Fibroblast of skin of right biceps (primary cell): ENCODE measurements around the gene PSMG1.
"Not testable (repeated sequence)": the region's sequence is repeated elsewhere in the genome, so short reads cannot be mapped to it uniquely, and the experiment has no call there.

Source experiments
- DNase-seq: peaks from one replicate; pipeline ENCODE4 v3.0.0-alpha.2; 2013

The PSMG1 gene

DNA sequence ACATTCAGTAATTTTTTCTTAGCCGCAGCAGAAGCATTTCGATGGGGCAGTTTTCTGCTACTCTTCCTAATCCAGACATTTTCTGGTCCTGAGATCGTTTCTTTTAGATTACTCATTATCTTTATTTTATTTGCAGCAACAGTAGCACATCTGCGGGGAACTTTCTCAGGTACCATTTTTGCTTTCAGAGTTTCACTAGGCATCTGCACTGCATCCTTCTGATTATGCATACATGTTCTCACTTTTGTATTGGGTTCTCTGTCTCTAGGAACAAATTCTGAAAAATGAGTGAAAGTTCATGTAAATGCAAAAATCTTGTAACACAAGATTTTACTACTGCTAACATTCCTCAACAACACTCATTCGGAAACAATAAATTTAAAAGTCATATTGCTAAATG lies 3.9 kb upstream of the PSMG1 start:
- no peak for DNase-seq

DNA sequence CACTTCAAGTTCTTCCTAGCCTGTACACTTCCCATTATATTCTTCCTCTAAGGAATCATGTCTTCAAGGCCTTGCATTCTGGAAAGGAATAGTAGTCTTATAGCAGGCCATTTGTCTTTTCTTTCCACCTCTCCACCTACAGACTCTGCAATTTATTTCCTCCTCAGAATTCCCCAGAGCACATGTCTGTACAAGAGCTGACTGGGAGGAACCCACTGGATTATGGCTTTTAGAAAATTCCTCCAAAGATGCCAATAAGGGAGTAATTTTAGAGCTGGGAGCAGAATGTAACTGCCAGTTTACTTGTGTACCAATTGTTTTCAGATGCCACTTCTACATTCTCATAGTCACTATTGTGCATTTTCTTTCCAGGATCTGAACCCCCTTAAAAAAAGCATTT lies 3.4 kb upstream of the PSMG1 start:
- DNase-seq, result no peak

DNA sequence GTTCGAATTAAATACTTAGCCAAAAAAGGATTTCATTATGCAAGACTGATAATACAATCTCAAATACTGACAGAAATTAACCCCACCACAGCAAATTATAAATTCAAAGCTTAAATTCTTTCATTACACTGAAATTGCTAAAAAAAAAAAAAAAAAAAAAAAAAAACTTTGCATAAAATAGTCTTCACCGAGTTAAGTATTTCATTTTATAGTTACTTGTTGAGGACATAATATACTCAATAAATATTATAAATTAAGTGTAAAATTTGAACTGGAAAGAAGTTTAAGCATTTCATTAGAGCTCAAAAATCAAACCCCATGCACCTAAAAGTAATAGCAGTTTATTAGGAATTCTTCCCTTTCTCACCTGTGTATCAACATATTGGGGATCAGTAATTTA lies 1.9 kb upstream of the PSMG1 start:
- no peak for DNase-seq

DNA sequence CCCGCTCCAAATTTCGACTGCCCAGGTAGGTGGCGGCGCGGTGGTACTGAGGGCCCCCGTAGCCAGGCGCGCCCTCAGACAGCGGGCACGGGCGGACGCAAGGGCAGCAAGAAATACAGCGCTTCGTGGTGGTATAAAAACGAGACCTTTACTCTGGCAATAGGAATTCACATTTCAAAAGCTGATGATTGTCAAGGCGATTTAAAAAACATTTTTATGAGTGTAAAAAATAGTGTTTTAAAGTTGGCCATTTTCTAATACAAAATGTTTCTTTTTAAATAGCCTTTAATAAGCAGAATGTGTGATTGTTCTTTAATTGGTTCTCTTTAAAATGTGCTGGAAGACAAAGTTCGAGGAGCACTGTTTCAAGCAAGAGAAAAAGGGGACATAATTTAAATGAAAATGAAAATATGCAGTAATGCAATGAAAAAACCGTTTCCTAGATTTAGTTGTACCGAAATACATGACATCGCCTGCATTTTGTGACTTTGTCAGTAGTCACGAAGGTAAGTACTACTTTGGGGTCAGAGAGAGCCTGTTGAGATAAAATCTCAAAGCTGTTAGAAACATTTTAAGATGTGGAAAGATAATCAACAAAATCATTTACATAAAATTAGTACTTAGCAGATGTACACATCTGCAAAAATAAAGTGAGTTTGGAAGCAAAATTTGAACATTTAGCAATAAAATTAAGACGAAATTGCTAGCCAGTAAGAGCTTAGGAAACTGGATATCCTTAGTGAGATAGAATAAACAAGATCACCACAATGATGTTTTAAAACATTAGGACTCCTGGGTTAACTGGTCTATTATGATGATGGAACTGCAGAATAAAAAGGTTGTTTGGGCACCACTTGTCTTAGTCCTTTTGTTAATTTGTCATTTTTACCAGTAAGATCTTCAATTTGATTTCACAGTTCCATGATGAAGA lies 1.1 kb upstream of the PSMG1 start:
- DNase-seq, result no peak

DNA sequence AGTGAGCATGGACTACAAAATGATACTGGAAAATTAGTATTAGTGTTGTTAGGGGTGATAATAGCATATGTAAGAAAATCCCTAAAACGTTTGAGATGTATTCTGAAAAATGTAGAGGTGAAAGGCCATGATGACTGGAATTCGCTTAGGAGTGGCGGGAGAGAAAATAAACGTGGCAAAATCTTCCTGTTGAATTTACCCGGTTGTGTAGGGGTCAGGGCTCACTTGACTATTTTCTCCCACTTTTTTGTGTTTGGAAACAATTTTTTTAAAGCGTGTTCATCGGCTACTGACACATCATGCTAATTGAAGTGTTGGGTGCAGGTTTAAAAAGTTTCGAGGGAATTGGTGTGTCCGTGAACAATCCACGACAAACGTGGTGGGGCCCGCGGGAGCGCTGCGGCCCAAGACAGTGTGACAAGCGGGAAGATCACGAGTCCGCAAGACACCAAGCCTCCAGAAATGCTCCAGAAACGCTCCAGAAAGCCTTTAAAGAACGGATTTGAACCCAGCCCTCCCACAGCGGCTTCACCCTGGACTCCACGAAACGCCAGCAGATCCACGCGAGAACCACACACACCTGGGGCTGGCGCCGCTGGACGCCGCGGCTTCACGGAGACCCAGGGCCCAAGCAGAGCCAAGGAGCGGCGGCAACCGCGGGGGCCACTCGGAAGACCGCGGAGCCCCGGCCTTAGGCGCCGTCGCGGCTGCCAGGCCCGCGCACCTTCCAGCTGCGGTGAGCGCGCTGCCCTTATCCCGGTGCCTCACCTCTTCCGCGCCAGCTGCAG lies 573 bp downstream of the PSMG1 start:
- DNase-seq, result peak; percentile 22

DNA sequence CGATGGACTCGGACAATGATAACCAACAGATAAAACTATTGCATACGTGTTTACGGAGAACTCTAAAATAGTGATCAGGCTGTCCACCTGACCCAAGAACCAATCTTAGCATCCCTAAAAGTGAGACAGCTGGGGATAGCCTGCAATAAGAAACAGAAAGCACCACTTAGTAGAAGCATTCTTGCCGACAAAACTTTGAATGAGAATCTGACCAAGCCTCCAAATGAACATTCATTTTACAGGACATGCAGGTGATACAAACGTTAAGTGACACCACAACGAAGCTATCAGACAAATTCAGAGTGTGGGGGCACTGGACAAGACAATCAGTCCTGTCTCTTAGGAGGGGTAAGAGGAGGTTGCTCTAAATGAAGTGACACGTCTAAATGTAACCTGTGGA lies 1.2 kb downstream of the PSMG1 start:
- DNase-seq, result no peak

DNA sequence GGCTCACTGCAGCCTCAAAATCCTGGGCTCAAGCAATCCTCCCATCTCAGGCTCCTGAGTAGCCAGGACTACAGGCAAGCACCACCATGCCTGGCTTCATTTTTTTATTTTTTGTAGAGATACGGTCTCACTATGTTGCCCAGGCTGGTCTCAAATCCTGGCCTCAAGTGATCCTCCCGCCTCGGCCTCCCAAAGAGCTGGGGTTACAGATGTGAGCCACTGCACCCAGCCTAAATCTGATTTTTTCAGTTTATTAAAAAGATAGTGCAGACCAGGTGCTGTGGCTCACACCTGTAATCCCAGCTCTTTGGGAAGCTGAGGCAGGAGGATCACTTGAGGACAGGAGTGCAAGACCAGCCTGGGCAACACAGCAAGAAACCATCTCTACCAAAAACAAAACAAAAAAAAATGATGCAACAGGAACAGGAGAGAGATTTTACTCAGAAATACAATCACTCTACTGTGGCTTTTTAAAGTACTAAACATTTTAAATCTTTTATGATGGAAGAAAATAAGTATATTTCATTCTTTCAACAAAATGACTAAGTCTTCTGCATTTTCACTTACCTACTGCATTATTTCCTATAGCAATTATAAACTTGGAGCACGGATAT lies 1.9 kb downstream of the PSMG1 start:
- no peak for DNase-seq

DNA sequence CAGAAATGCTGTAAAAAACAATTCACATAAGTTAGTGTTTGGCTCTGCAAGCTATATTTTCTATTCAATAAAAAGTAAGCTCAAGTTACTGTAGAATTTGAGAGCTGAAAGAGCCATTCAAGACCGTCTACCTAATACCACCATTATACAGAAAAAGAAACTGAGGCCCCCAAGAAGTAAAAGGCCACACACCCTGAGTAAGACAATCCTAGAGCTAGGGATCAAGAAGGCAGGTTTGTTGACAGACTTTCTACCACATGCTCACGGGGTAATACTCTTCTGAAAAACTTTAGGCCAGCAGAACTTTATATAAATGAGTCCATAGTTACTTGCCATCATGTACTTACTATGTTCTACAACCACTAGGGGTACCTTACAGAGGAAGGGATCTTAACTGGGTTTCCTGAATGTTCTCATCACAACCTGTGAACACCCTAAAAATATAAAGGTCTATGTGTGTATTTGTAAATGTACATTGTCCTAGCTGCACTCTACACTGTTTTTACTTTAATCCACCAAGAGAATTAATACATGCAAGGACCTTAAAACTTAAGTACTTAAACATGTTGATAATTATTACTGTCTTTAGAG lies 2.7 kb downstream of the PSMG1 start:
- DNase-seq, result no peak

DNA sequence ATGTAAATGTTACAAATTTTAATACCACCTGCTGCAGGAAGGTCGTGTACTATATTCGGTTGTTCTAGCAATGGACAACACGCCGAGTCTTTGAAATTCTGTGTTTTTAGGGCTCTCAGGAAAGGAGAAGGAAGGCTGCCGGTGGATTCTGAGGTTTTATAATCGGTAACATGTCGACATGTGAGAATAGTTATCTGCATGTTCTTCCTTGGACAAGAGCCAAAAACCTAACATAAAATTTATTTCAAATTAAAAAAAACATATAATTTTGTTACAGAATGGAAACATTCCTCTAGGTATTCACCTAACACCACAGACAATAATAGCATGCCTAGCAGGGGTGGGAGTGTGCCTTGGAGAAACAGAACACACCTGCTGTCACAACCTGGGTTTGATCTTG lies 4.8 kb downstream of the PSMG1 start:
- DNase-seq, result no peak

DNA sequence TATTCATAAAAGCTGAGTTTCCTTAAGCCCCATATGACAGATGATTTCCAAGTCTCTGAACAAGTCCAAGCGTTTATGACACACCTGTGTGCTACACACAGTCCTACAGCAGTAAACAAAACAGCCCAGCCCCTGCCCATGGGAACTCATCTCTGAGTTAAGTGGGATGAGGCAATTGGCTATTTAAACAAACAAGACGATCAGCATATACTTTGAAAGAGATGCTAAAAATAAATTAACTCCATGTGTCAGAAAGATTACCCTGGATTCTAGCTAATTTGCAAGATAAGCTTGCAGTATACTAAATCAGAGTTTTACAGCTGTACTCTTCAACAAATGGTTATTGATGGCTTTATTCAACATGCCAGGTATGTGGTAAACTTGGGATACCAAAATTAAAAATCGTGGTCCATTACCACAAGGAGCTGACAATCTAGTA lies 7.0 kb downstream of the PSMG1 start:
- no peak for DNase-seq

DNA sequence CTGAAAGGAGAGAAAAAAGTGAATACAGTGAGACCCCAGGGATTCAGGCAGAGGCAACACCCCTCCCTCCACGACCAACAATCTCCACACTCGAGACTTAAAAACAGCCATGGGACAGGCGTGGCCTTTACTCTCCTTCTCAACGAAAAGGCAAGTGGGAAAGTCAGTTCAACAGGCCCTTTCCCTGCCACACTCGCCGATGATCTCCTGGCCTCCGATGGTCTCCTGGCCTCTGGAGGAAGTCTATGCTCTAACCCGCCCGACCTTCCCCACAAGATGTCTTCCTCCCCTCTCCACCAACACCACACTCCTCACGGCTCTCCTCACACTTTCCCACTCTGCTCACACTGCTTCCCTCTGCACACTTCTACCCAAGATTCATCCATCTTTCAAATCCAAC lies 7.6 kb downstream of the PSMG1 start:
- no peak for DNase-seq

DNA sequence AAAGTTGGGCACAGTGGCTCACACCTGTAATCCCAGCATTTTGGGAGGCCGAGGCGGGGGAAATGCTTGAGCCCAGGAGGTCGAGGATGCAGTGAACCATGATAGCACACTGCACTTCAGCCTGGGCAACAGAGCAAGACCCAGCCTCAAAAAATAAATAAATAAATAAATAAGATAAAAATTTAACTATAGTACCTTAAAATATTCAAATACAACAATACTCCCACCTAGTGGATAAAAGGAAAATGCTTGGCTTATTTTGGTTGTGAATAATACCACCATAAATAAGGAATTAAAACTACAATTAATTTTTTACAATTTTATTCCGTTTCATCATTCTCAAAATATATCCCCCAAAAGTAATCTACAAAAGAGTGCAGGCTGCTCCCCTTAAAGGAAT lies 8.1 kb downstream of the PSMG1 start:
- DNase-seq, result peak; percentile 38

DNA sequence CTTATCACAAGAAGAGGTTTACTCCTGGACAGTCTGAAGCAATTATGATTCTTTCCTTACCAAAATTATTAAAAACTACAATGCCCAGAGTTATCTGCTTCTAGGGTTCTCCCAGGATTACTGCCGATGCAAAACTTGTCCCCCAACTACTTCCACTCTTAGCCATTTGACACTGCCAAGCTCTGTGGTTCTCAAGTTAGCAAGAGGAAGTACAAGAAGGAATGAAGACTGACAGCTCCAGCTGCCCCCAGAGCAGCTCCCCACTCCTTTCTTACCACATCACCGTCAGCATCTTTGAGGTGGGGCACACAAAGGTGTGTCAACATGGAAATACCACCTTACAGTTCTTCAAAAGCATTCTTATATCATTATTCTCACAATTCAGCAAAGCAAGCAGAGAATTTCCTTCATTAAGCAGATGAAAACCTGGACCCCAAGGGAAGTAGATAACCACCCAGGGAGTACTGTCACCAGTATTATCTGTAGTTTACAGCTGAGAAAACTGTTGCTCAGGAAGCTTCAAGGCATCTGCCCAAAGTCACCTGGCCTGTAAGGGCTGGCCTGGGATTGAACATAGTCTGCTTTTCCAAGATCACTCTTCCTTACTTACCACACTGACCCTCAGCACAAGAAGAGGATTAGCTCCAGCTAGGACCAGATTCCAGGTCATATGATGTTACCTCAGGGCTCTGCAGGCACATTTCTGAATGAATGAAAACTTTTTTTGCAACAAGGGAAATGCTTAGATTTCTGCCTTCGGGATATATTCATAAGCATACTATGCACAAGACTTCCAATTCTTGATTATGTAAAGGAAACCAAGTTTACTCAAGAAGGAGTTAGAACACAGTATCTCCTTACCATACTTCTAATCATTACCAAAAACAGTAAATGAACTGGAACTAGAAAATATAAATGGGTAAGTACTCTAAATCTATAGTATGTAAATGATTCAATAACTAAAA lies 9.3 kb downstream of the PSMG1 start:
- DNase-seq, result no peak

DNA sequence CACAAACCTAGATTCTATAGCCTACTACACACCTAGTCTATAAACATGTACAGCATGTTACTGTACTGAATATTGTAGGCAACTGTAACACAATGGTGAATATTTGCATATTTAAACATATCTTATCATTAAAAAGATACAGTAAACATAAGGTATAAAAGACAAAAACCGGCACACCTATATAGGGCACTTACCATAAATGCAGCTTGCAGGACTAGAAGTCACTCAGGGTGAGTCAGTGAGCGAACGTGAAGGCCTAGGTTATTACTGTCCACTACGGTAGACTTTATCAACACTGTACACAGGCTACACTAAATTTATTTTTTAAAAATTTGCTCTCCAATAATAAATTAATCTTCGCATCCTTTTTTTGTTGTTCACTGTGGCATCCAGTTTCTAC lies 13.3 kb downstream of the PSMG1 start:
- DNase-seq, result no peak

DNA sequence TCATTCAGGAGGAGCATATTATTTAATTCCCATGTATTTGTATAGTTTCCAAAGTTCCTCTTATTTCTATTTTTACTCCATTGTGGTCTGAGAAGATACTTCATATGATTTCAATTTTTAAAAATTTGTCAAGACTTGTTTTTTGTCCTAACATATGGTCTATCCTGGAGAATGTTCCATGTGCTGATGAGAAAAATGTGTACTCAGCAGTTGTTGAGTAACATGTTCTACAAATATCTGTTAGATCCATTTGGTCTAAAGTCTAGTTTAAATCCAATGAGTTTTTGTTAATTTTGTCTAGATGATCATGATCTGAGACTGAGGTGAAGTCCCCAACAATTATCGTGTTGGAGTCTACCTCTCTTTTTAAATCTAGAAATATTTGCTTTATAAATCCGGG lies 14.5 kb downstream of the PSMG1 start:
- no peak for DNase-seq

DNA sequence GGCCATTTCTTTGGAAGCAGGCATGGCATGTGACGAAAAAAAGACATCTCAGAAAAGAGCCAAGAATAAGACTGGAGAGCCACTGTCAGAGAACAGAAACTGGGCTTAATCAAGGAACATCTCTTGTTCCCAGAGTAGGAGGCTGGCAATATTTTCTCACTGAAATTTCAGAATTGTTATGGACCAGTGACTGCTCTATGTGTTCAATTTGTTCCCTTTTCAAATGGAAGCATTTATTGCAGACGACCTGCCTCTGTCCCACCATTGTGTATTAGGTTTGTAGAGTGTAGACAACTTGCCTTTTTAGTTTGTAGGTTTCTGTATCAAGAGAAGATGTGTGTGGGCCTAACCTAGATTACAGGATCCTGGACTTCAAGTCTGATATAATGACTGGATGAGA lies 18.7 kb downstream of the PSMG1 start:
- DNase-seq, result no peak

DNA sequence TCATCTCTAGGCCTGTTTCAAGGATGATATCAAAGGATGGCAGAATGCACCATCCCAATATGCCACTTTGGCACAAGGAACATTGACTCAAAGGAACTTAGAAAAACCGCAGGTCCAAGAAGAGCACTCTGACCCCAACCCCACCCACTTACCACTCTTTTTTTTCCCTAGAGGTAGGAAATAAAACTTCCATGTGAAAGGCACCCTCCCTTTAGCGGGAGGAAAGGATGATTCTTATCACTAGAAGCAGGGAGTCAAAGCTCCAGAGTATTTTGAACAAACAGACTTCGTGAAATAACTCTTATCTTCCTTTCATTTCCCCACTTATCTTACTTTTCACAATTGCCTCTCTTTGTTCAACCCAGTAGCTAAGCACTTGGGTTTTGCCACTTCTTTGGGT lies 22.2 kb downstream of the PSMG1 start:
- no peak for DNase-seq

DNA sequence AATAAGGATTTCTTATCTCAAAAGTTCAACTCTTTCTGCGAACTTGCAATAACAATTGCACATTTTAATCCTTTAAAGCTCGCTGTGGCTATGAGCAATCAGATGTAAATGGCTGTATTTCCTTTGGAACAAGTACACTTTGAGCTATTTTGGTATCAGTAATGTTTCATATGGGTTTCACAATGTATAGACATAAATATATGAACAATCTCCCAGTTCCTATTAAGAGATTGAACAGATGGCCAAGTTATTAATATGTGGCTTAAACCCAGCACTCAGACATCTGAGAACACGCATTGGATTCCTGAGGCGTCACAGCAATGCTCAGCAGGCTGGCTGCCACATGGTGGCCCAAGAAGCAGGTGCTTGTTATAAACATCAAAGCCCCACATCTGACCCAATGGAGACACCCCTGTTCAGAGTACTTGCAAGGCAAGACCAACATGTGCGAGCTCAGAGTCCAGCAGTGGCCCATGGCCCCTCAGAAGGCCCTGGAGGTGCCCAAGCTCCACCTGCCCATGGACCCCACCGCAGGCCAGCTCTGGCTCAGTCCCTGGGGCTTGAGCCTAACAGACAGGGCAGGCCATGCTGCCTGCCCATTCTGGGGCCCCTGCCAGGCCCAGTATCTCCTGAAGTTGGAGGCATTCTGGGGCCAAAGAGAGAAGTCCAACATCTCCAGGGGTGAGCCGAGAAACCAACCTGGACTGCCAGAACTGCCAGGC lies 23.7 kb downstream of the PSMG1 start:
- DNase-seq, result peak; percentile 65

DNA sequence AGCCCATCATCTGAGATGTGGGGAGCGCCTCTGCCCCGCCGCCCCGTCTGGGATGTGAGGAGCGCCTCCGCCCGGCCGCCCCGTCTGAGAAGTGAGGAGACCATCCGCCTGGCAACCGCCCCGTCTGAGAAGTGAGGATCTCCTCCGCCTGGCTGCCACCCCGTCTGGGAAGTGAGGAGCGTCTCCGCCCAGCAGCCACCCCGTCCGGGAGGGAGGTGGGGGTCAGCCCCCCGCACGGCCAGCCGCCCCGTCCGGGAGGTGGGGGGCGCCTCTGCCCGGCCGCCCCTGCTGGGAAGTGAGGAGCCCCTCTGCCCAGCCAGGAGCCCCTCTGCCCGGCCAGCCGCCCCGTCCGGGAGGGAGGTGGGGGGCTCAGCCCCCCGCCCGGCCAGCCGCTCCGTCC lies 26.0 kb downstream of the PSMG1 start:
- not testable (repeated sequence) for DNase-seq

DNA sequence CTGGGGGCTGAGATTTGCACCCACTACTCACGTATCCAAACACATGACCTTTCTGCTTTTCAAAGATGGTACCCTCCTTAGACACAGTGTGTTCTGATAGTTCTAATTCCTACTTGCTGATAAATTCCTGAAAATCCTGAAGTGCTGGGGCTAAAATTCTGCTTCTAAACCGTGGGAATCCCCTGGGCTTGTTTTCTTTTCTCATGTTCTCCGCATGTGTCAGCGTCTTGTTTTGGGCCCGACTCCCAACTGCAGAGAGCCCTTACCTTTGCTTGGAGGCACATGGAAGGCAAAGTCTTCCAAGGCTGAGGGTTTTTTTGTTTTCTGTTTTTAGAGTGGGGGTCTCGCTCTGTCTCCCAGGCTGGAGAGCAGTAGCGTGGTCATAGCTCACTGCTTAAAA lies 27.2 kb downstream of the PSMG1 start:
- peak; percentile 70 for DNase-seq

DNA sequence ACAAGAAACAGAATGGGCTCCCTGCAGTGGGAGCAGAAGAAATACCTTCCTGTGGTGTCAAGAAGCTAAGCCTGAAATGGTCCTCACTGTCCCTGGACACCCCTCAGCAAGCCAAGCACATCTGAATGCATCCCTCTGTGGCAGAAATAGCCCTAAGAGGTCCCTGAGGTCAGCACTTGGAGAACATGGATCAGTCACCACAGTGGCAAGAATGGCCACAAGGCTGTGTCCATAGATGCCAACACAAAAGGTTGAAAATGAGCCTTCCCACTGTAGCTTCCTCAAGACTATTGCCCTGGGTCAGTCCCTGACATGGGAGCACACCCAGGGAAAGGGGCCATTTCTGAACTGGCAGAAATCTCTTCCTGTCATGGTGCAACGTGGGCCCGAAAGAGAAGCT lies 27.7 kb downstream of the PSMG1 start:
- no peak for DNase-seq
